ENCODE results near the gene TICRR.

Gene TICRR

GRCh38 chr15:89556413-89557262 lies 18.6 kb upstream of the TICRR start:
- Histone ChIP-seq H3K9me2 (replicated peaks; ENCODE audit: insufficient read depth, low read length) (no peaks in the 10 kb centered on the region), H3K9me3 (replicated peaks; ENCODE audit: insufficient read depth, low read length) (no peaks in the 10 kb centered on the region), H3K27ac (ENCODE audit: low read length) (no peak overlapping the region), H3K9ac (ENCODE audit: low read length) (no peak overlapping the region), H3K4me2 (ENCODE audit: low read depth, low read length) (no peak overlapping the region), H2AFZ (ENCODE audit: low read length) (no peak overlapping the region), H3K36me3 (replicated peaks; ENCODE audit: insufficient read depth, low read length) (no peaks in the 10 kb centered on the region), H4K20me1 (ENCODE audit: insufficient read depth, low read length) (no peaks in the 10 kb centered on the region), H3K4me3 (ENCODE audit: low read length) (no peak overlapping the region), H3K79me2 (ENCODE audit: low read length) (no peaks in the 10 kb centered on the region), H3K27me3 (replicated peaks; ENCODE audit: insufficient read depth, low read length) (no peaks in the 10 kb centered on the region), H3F3A (ENCODE audit: insufficient read depth, low read length) (no peaks in the 10 kb centered on the region), H3K4me1 (ENCODE audit: low read length) (no peaks in the 10 kb centered on the region)
- TF ChIP-seq CTCF (IDR thresholded peaks at IDR 0.05; ENCODE audit: low read length), result peak; percentile 81
- TF ChIP-seq EZH2phosphoT487 (IDR thresholded peaks at IDR 0.05; ENCODE audit: low read length), result no peak
- TF ChIP-seq EZH2 (optimal IDR thresholded peaks at IDR 0.05; ENCODE audit: low read depth, low read length), result no peak
- DNase-seq, result peak; percentile 52

GRCh38 chr15:89559769-89560264 lies 15.5 kb upstream of the TICRR start:
- no peak for TF ChIP-seq EZH2phosphoT487 (IDR thresholded peaks at IDR 0.05; ENCODE audit: low read length)
- no peak for TF ChIP-seq CTCF (IDR thresholded peaks at IDR 0.05; ENCODE audit: low read length)
- no peak for TF ChIP-seq EZH2 (optimal IDR thresholded peaks at IDR 0.05; ENCODE audit: low read depth, low read length)
- Histone ChIP-seq H3K9ac (ENCODE audit: low read length) (no peak overlapping the region), H3K9me2 (replicated peaks; ENCODE audit: insufficient read depth, low read length) (no peaks in the 10 kb centered on the region), H3F3A (ENCODE audit: insufficient read depth, low read length) (no peaks in the 10 kb centered on the region), H3K27ac (ENCODE audit: low read length) (no peak overlapping the region), H2AFZ (ENCODE audit: low read length) (no peak overlapping the region), H3K4me3 (ENCODE audit: low read length) (no peak overlapping the region), H3K4me1 (ENCODE audit: low read length) (no peaks in the 10 kb centered on the region), H3K27me3 (replicated peaks; ENCODE audit: insufficient read depth, low read length) (no peaks in the 10 kb centered on the region), H3K4me2 (ENCODE audit: low read depth, low read length) (no peak overlapping the region), H3K36me3 (replicated peaks; ENCODE audit: insufficient read depth, low read length) (no peaks in the 10 kb centered on the region), H3K79me2 (ENCODE audit: low read length) (no peaks in the 10 kb centered on the region), H4K20me1 (ENCODE audit: insufficient read depth, low read length) (no peaks in the 10 kb centered on the region), H3K9me3 (replicated peaks; ENCODE audit: insufficient read depth, low read length) (no peaks in the 10 kb centered on the region)
- DNase-seq, result no peak

GRCh38 chr15:89566181-89566580 lies 9.1 kb upstream of the TICRR start:
- DNase-seq, result no peak
- H2AFZ ChIP-seq (ENCODE audit: low read length), result no peak overlapping the region

More at GRCh38 chr15:89566181-89566580, 9.1 kb upstream of the TICRR start:
- Histone ChIP-seq H3K9ac (ENCODE audit: low read length) (no peak overlapping the region), H4K20me1 (ENCODE audit: insufficient read depth, low read length) (no peaks in the 10 kb centered on the region), H3K9me3 (replicated peaks; ENCODE audit: insufficient read depth, low read length) (no peaks in the 10 kb centered on the region), H3K9me2 (replicated peaks; ENCODE audit: insufficient read depth, low read length) (no peaks in the 10 kb centered on the region), H3K4me1 (ENCODE audit: low read length) (no peaks in the 10 kb centered on the region), H3K27me3 (replicated peaks; ENCODE audit: insufficient read depth, low read length) (no peaks in the 10 kb centered on the region; the same call in 1 of the 2 replicates), H3K36me3 (replicated peaks; ENCODE audit: insufficient read depth, low read length) (no peaks in the 10 kb centered on the region), H3K27ac (ENCODE audit: low read length) (no peak overlapping the region), H3K79me2 (ENCODE audit: low read length) (no peaks in the 10 kb centered on the region), H3F3A (ENCODE audit: insufficient read depth, low read length) (no peaks in the 10 kb centered on the region), H3K4me3 (ENCODE audit: low read length) (no peak overlapping the region), H3K4me2 (ENCODE audit: low read depth, low read length) (no peak overlapping the region)
- TF ChIP-seq CTCF (IDR thresholded peaks at IDR 0.05; ENCODE audit: low read length), result no peak
- TF ChIP-seq EZH2 (optimal IDR thresholded peaks at IDR 0.05; ENCODE audit: low read depth, low read length), result no peak
- no peak for TF ChIP-seq EZH2phosphoT487 (IDR thresholded peaks at IDR 0.05; ENCODE audit: low read length)
